HG02642 (cell line): ENCODE measurements around the gene NUMBL.
"Not testable (repeated sequence)": the region's sequence is repeated elsewhere in the genome, so short reads cannot be mapped to it uniquely, and the experiment has no call there.

Experiments used
- ATAC-seq: cut with Tn5 transposase; IDR thresholded peaks from one replicate; pipeline ENCODE4 v1.9.1; 2021; ENCODE audit warnings: mild to moderate bottlenecking; ENCODE audit not compliant: unreplicated experiment, poor library complexity

Gene NUMBL

GRCh38 chr19:40690050-40690692 lies at the start of gene NUMBL:
TSS of gene NUMBL (minus strand) at chr19:40690651. CDS start at chr19:40690483, 168 bp downstream.
- ATAC-seq, result no peak

GRCh38 chr19:40739030-40739839 lies 48.8 kb upstream of the NUMBL start:
- no peak for ATAC-seq

GRCh38 chr19:40737102-40737644 lies 46.7 kb upstream of the NUMBL start:
- no peak for ATAC-seq

GRCh38 chr19:40736661-40737060 lies 46.2 kb upstream of the NUMBL start:
- ATAC-seq, result no peak

GRCh38 chr19:40735013-40735771 lies 44.7 kb upstream of the NUMBL start:
- ATAC-seq, result no peak

- ATAC-seq, result no peak
Observed at GRCh38 chr19:40733149-40733548, 42.7 kb upstream of the NUMBL start.

GRCh38 chr19:40732304-40732703 lies 41.9 kb upstream of the NUMBL start:
- ATAC-seq, result not testable (repeated sequence)

DNA sequence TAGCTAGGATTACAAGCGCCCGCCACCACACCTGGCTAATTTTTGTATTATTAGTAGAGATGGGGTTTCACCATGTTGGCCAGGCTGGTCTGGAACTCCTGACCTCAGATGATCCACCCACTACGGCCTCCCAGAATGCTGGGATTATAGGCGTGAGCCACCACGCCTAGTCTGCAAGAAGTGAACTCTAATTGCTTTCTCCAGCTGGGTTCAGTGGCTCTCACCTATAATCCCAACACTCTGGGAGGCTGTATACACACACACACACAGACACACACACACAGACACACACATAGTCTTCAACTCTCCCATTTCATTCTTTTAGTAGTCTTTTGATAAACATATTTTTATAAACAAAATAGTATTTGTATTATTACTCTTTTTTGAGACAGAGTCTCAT lies 39.6 kb upstream of the NUMBL start:
- not testable (repeated sequence) for ATAC-seq

DNA sequence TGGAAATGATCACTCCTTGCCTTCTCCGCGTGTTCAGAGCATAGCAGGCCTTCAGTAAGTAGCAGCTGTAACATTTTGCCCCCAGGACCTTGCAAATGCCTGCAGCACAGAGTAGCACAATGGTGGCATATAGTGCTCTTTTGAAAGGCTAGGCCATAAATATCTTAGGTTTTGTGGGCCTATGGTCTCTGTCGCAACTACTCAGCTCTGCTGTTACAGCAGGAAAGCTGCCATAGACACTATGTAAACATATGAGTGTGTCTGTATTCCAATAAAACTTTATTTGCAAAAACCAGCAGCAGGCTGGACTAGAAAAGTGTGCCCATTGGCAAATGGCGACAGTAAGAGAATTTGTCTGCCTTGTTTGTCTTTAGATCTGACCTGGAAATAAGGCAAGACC lies 35.8 kb upstream of the NUMBL start:
- no peak for ATAC-seq

- ATAC-seq, result no peak
Observed at GRCh38 chr19:40724855-40725254, 34.4 kb upstream of the NUMBL start.

- ATAC-seq, result no peak
Observed at GRCh38 chr19:40724315-40724714, 33.9 kb upstream of the NUMBL start.

GRCh38 chr19:40723661-40724254 lies 33.3 kb upstream of the NUMBL start:
- ATAC-seq, result no peak

GRCh38 chr19:40721936-40722661 lies 31.6 kb upstream of the NUMBL start:
- no peak for ATAC-seq

GRCh38 chr19:40721140-40721486 lies 30.7 kb upstream of the NUMBL start:
- no peak for ATAC-seq

DNA sequence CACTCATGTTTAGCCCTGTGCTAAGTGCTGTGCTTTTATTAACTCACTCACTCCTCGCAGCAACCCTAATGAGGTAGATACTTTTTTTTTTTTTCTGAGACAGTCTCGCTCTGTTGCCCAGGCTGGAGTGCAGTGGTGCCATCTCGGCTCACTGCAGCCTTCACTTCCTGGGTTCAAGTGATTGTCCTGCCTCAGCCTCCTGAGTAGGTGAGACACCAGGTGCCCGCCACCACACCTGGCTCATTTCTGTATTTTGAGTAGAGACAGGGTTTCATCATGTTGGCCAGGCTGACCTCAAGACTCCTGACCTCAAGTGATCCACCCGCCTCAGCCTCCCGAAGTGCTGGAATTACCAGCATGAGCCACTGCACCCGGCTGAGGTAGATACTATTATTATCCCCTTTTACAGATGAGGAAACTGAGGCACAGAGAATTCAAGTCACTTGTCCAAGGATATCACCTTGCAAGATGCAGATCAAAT lies 29.0 kb upstream of the NUMBL start:
- no peak for ATAC-seq

- no peak for ATAC-seq
Observed at GRCh38 chr19:40718774-40719391, 28.4 kb upstream of the NUMBL start.

DNA sequence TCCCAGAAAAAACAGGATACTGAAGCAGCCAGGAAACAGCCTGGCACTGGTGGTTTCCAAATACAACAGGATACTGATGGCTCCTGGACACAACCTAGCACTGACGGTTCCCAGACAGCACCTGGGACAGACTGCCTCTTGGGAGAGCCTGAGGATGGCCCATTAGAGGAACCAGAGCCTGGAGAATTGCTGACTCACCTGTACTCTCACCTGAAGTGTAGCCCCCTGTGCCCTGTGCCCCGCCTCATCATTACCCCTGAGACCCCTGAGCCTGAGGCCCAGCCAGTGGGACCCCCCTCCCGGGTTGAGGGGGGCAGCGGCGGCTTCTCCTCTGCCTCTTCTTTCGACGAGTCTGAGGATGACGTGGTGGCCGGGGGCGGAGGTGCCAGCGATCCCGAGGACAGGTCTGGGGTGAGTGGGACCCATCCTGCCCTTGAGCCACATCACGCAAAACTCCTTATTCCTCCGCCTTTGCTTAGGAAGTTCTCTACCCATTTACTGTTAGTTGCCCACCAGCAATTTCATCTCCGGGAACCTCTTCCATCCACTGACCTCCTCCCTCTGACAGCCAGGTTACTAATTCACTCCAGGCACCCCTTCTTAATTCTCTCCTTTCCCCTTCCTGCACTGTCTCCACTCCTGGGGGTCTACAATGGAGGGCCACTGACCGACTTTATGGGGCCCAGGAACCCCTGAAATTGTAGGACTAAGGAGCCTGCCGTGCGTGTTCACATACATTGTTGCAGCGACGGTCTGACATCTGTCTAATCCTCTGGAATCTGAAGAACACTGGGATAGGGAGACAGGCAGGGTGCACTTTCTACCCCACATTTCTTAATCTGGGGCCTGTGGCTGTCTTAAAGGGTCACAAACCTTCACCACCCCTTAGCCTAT lies 27.7 kb upstream of the NUMBL start:
- no peak for ATAC-seq

GRCh38 chr19:40717325-40717879 lies 27.0 kb upstream of the NUMBL start:
- no peak for ATAC-seq
